Spleen (tissue), 11 donors: Measurements from ENCODE around the gene CDK18. TPM values are rescaled to one million over a fixed set of nuclear protein-coding genes. Genes with fewer than 3 reads are reported as not detected.
A peak's percentile ranks its signal among the peaks of the same experiment; 100 is the strongest.
"Not testable (repeated sequence)": the region's sequence is repeated elsewhere in the genome, so short reads cannot be mapped to it uniquely, and the experiment has no call there.

ENCODE experiments used
- DNase-seq: peaks from one replicate; pipeline ENCODE4 v3.0.0-alpha.2; 2020
- H3K27ac ChIP-seq, 8 donors: fragments of 200-600 bp; sonication (generic) in 7 of 8; 1 replicate in 4 of 8; 2 replicates in 4 of 8; pipeline versions ENCODE4 v1.5.0 to v1.8.0; 2016 to 2021; ENCODE audit warnings: inconsistent platforms in 4 of 8, mild to moderate bottlenecking in 4 of 8, moderate library complexity in 1 of 8
- H3K27me3 ChIP-seq, 7 donors: fragments of 200-600 bp; sonication (generic) in 6 of 7; replicated peaks in 1 of 7; 1 replicate in 4 of 7; 2 replicates in 3 of 7; pipeline versions ENCODE4 v1.5.0 to v1.8.0; 2016 to 2021; ENCODE audit warnings: inconsistent platforms in 3 of 7, mild to moderate bottlenecking in 1 of 7
- H3K36me3 ChIP-seq, 6 donors: fragments of 200-600 bp; sonication (generic) in 5 of 6; 1 replicate in 4 of 6; 2 replicates in 2 of 6; pipeline versions ENCODE4 v1.5.0 to v1.8.0; 2016 to 2021; ENCODE audit warnings: inconsistent platforms in 2 of 6
- H3K4me1 ChIP-seq, 6 donors: fragments of 200-600 bp; sonication (generic) in 5 of 6; 1 replicate in 3 of 6; 2 replicates in 3 of 6; pipeline versions ENCODE4 v1.5.0 to v1.8.0; 2016 to 2021; ENCODE audit warnings: inconsistent platforms in 3 of 6
- H3K4me3 ChIP-seq, 8 donors: fragments of 200-600 bp; sonication (generic) in 7 of 8; 1 replicate in 4 of 8; 2 replicates in 4 of 8; pipeline versions ENCODE4 v1.5.0 to v1.8.0; 2016 to 2021; ENCODE audit warnings: inconsistent platforms in 4 of 8, mild to moderate bottlenecking in 4 of 8, moderate library complexity in 2 of 8
- H3K9me3 ChIP-seq, 8 donors: fragments of 200-600 bp; sonication (generic) in 7 of 8; 1 replicate in 4 of 8; 2 replicates in 4 of 8; pipeline versions ENCODE4 v1.5.0 to v1.8.0; 2016 to 2021; ENCODE audit warnings: inconsistent platforms in 4 of 8
- POLR2A ChIP-seq, 3 donors: fragments of 450-650 bp; IDR thresholded peaks; one replicate each; pipeline ENCODE4 v1.5.1; 2017; ENCODE audit warnings: antibody characterized with exemption in 3 of 3, mild to moderate bottlenecking in 1 of 3
- POLR2AphosphoS5 ChIP-seq, 3 donors: sonication (generic); formaldehyde crosslinking; IDR thresholded peaks; one replicate each; pipeline ENCODE4 v1.5.1; 2017; ENCODE audit warnings: antibody characterized with exemption in 3 of 3
- WGBS, 5 donors: extraction: QIAGEN DNeasy Blood & Tissue Kit in 3 of 5; methylation state at CpG; one replicate each; pipeline versions ENCODE4 v1.1.5 to v1.1.7; 2013 to 2018; 5-methylcytosine and 5-hydroxymethylcytosine counted together
- intact Hi-C: fragments of 100-400 bp; cut with DNase I; formaldehyde crosslinking; loops from one replicate; pipeline ENCODE4 v1.15.0; 2023; ENCODE audit warnings: low total_unique reads
- polyA plus RNA-seq, 3 donors: library from polyadenylated mRNA; stranded (reverse); fragments of 200-250 nt; gene quantifications; one replicate each; pipeline ENCODE4 v1.2.1, GENCODE V29; 2013
- total RNA-seq, 7 donors: library from RNA; depleted of rRNA in 3 of 7; stranded (reverse); fragments of >200 nt in 3 of 7; fragmentation: NEBNext Ultra II Directional in 4 of 7; extraction: Animal tissue kit (Norgen Biotek cat#: 25700) in 4 of 7; gene quantifications; one replicate each; pipeline versions ENCODE4 v1.1.0 to v1.2.1, GENCODE V29; 2016 to 2021
- TF ChIP-seq, protein P1 (sequence below), 11 experiments: fragments of 200-600 bp in 7 of 11; fragments of 450-650 bp in 4 of 11; sonication (generic) in 4 of 11; IDR thresholded peaks in 8 of 11; conservative IDR thresholded peaks in 3 of 11; 1 replicate in 7 of 11; 2 replicates in 4 of 11; pipeline versions ENCODE4 v1.4.0 to v1.8.0; 2016 to 2021; ENCODE audit warnings: antibody characterized with exemption in 11 of 11, inconsistent platforms in 4 of 11, mild to moderate bottlenecking in 1 of 11
- donor health status: healthy with polysubstance abuse.
- donor health status: DM: no; HTN: no; CAD: no; lungs with moderate emphysema.
- donor health status: DM: no; HTN: no; CAD: no.
- donor health status: Bipolar disorder and iron deficiency.
- donor health status: healthy.
- donor health status: DM: no; HTN: no; CAD: no.
- donor health status: DM: yes; HTN: yes; CAD: no.

The CDK18 gene
- total and polyA plus RNA-seq, 10 donors = 3.5 to 25.3 (median 17.8) TPM

- intact Hi-C loops = no loop called here
- WGBS, 5 donors = 91 to 95% (median 93%) methylated on average over 4 of the region's 4 CpGs
- no peak overlapping the region for H3K27ac ChIP-seq
- no peak for DNase-seq
- H3K4me1 ChIP-seq = peaks cover 6 to 26% (median 21%) of the 10 kb centered on the region in 6 donors
- H3K4me3 ChIP-seq = no peak overlapping the region
- H3K27me3 ChIP-seq = peaks cover 0 to 57% (median 23%) of the 10 kb centered on the region in 7 donors
- peaks cover 0 to 21% (median 18%) of the 10 kb centered on the region in 8 donors for H3K9me3 ChIP-seq
- H3K36me3 ChIP-seq = no peaks in the 10 kb centered on the region
- TF ChIP-seq, protein P1, sequence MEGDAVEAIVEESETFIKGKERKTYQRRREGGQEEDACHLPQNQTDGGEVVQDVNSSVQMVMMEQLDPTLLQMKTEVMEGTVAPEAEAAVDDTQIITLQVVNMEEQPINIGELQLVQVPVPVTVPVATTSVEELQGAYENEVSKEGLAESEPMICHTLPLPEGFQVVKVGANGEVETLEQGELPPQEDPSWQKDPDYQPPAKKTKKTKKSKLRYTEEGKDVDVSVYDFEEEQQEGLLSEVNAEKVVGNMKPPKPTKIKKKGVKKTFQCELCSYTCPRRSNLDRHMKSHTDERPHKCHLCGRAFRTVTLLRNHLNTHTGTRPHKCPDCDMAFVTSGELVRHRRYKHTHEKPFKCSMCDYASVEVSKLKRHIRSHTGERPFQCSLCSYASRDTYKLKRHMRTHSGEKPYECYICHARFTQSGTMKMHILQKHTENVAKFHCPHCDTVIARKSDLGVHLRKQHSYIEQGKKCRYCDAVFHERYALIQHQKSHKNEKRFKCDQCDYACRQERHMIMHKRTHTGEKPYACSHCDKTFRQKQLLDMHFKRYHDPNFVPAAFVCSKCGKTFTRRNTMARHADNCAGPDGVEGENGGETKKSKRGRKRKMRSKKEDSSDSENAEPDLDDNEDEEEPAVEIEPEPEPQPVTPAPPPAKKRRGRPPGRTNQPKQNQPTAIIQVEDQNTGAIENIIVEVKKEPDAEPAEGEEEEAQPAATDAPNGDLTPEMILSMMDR (IDR thresholded peaks at IDR 0.05 in 8 of 11, conservative IDR thresholded peaks at IDR 0.05 in 3 of 11) = no peak
- TF ChIP-seq POLR2AphosphoS5 (IDR thresholded peaks at IDR 0.05) (no peak), POLR2A (IDR thresholded peaks at IDR 0.05) (no peak)
Measured at GRCh38 chr1:205476648-205477047, 27.8 kb upstream of the CDK18 start.

GRCh38 chr1:205477121-205477758, 27.2 kb upstream of the CDK18 start:
- Histone ChIP-seq H3K27me3 (peaks cover 0 to 60% (median 26%) of the 10 kb centered on the region in 7 donors), H3K9me3 (peaks cover 0 to 21% (median 18%) of the 10 kb centered on the region in 8 donors), H3K4me1 (peaks cover 6 to 32% (median 24%) of the 10 kb centered on the region in 6 donors), H3K36me3 (no peaks in the 10 kb centered on the region), H3K27ac (no peak overlapping the region), H3K4me3 (no peak overlapping the region)
- TF ChIP-seq POLR2A (IDR thresholded peaks at IDR 0.05) = no peak
- no peak for DNase-seq
- intact Hi-C loops = no loop called here
- WGBS, 5 donors = 73 to 83% (median 79%) methylated on average over 2 to 6 of the region's 6 CpGs

GRCh38 chr1:205477759-205478247, 26.7 kb upstream of the CDK18 start:
- TF ChIP-seq, protein P1 (IDR thresholded peaks at IDR 0.05 in 8 of 11, conservative IDR thresholded peaks at IDR 0.05 in 3 of 11) = no peak
- TF ChIP-seq POLR2A (IDR thresholded peaks at IDR 0.05) = no peak
- no peak for TF ChIP-seq POLR2AphosphoS5 (IDR thresholded peaks at IDR 0.05)
- Histone ChIP-seq H3K27ac (no peak overlapping the region), H3K4me1 (peaks cover 6 to 34% (median 24%) of the 10 kb centered on the region in 6 donors), H3K4me3 (no peak overlapping the region), H3K27me3 (peaks cover 0 to 61% (median 23%) of the 10 kb centered on the region in 7 donors), H3K9me3 (peaks cover 0 to 21% (median 18%) of the 10 kb centered on the region in 8 donors), H3K36me3 (no peaks in the 10 kb centered on the region)
- DNase-seq = no peak
- intact Hi-C loops = no loop called here
- 68 to 86% (median 81%) methylated on average over 10 to 12 of the region's 12 CpGs for WGBS, 5 donors

GRCh38 chr1:205478985-205479384, 25.5 kb upstream of the CDK18 start:
- H3K4me1 ChIP-seq = peaks cover 6 to 34% (median 24%) of the 10 kb centered on the region in 6 donors
- H3K27ac ChIP-seq, intact Hi-C loops, DNase-seq, H3K4me3 ChIP-seq, H3K36me3 ChIP-seq: not testable (repeated sequence)
- H3K9me3 ChIP-seq = peaks cover 0 to 21% (median 18%) of the 10 kb centered on the region in 8 donors
- 84 to 97% (median 95%) methylated on average over 2 of the region's 2 CpGs for WGBS, 5 donors
- H3K27me3 ChIP-seq = peaks cover 0 to 58% (median 16%) of the 10 kb centered on the region in 7 donors

DNA sequence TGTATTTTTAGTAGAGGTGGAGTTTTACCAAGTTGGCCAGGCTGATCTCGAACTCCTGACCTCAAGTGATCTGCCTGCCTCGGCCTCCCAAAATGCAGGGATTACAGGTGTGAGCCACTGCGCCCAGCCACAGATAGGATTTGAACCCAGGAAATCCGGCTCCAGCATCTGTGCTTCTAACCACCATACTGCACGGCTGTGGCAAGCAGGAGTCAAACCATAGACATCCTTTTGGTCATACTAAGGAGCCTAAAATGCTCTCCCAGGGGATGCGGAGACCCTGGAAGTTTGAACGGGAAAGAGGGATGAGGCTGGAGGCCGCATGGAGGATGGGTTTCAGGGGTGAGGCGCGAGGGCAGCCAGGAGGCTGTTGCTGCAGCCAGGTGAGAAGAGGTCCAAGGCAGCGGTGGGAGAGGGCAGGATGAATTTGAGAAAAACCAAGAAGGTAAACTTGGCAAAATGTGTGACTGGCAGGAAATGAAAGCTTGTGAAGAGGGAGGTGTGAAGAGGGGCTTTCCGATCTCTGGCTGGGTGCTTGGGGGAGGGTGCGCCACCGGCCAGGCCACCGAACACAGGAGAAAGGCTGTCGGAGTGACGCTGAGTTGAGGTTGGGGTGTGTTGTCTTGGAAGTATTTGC, 24.0 kb upstream of the CDK18 start:
- peaks cover 6 to 39% (median 28%) of the 10 kb centered on the region in 6 donors for H3K4me1 ChIP-seq
- TF ChIP-seq, protein P1 (IDR thresholded peaks at IDR 0.05 in 8 of 11, conservative IDR thresholded peaks at IDR 0.05 in 3 of 11) = no peak
- peak in 1 of 3 donors; percentile 49 for TF ChIP-seq POLR2AphosphoS5 (IDR thresholded peaks at IDR 0.05)
- peaks cover 0 to 56% (median 17%) of the 10 kb centered on the region in 7 donors for H3K27me3 ChIP-seq
- H3K36me3 ChIP-seq = no peaks in the 10 kb centered on the region
- peak overlapping the region in 4 of 8 donors; percentile 23 to 77 (median 38) for H3K27ac ChIP-seq
- peak overlapping the region in 1 of 8 donors; percentile 32 for H3K4me3 ChIP-seq
- H3K9me3 ChIP-seq = peaks cover 0 to 10% (median 7%) of the 10 kb centered on the region in 8 donors
- 41 to 48% (median 44%) methylated on average over 17 of the region's 17 CpGs for WGBS, 5 donors
- DNase-seq = no peak
- intact Hi-C loops = no loop called here
